GM12864 (cell line): Measurements from ENCODE around the gene TSKU.

Experiments used
- DNase-seq: peaks from one replicate; pipeline ENCODE4 v3.0.0-alpha.2; 2011; ENCODE audit warnings: low read depth
- H3K4me3 ChIP-seq: 2 replicates; pipeline ENCODE4 v1.5.1; 2011; ENCODE audit warnings: mild to moderate bottlenecking, low read depth, low read length, control low read depth
- CTCF ChIP-seq: IDR thresholded peaks from 2 replicates; pipeline ENCODE4 v1.5.1; 2011; ENCODE audit warnings: low read depth, mild to moderate bottlenecking, moderate library complexity, low read length, control low read depth, inconsistent platforms; ENCODE audit errors: missing control alignments

TSKU gene

GRCh38 chr11:76770642-76771445 lies 12.3 kb upstream of the TSKU start:
- no peak for DNase-seq
- no peak for TF ChIP-seq CTCF
- no peak overlapping the region for H3K4me3 ChIP-seq

GRCh38 chr11:76771446-76772099 lies 11.6 kb upstream of the TSKU start:
- no peak for DNase-seq
- no peak for TF ChIP-seq CTCF
- no peak overlapping the region for H3K4me3 ChIP-seq

GRCh38 chr11:76772100-76772782 lies 10.9 kb upstream of the TSKU start:
- no peak overlapping the region for H3K4me3 ChIP-seq
- DNase-seq, result no peak
- no peak for TF ChIP-seq CTCF

- H3K4me3 ChIP-seq, result no peak overlapping the region
- no peak for DNase-seq
- TF ChIP-seq CTCF, result no peak
These were observed 10.4 kb upstream of the TSKU start for GRCh38 chr11:76772783-76773106.

GRCh38 chr11:76773921-76774361 lies 9.2 kb upstream of the TSKU start:
- H3K4me3 ChIP-seq, result no peak overlapping the region
- DNase-seq, result no peak
- no peak for TF ChIP-seq CTCF

GRCh38 chr11:76776472-76776871 lies 6.7 kb upstream of the TSKU start:
- TF ChIP-seq CTCF, result no peak
- no peak for DNase-seq
- H3K4me3 ChIP-seq, result no peak overlapping the region

- no peak for DNase-seq
- H3K4me3 ChIP-seq, result no peak overlapping the region
- TF ChIP-seq CTCF, result no peak
These were observed 5.9 kb upstream of the TSKU start for GRCh38 chr11:76777305-76777704.
